Measurements from ENCODE around the gene TMEM253. TPM values are rescaled to one million over a fixed set of nuclear protein-coding genes. Genes with fewer than 3 reads are reported as not detected.

Gene TMEM253
- total RNA-seq, 1 experiment from 2014 or later: 0.24 TPM

GRCh38 chr14:21073921-21074320 is 26.9 kb upstream of the TMEM253 start:
- TF ChIP-seq CTCF (IDR thresholded peaks at IDR 0.05; ENCODE audit: unreplicated experiment): no peak
- BruUV-seq (replicated peaks): no TSS peak
- H3K4me3 Mint-ChIP-seq (ENCODE audit: low read depth, unreplicated experiment): no peak overlapping the region
- intact Hi-C loops (cut with micrococcal nuclease; ENCODE audit: unreplicated experiment): no loop called here
- peaks cover 8% of the 10 kb centered on the region for H3K4me1 Mint-ChIP-seq (ENCODE audit: low read depth, unreplicated experiment)
- H3K27me3 Mint-ChIP-seq (ENCODE audit: unreplicated experiment): peaks cover 9% of the 10 kb centered on the region
- H3K9me3 Mint-ChIP-seq (ENCODE audit: low read depth, unreplicated experiment): no peaks in the 10 kb centered on the region
- peaks cover 33% of the 10 kb centered on the region for H3K36me3 Mint-ChIP-seq (ENCODE audit: insufficient read depth, unreplicated experiment)
- DNase-seq: no peak
- CTCF ChIA-PET: no interaction called here
- no peak overlapping the region for H3K27ac Mint-ChIP-seq (ENCODE audit: unreplicated experiment)

- intact Hi-C loops (cut with micrococcal nuclease; ENCODE audit: unreplicated experiment): no loop called here
- no TSS peak for BruUV-seq (replicated peaks)
- Mint-ChIP-seq H3K4me3 (ENCODE audit: low read depth, unreplicated experiment) (no peak overlapping the region), H3K36me3 (ENCODE audit: insufficient read depth, unreplicated experiment) (peaks cover 26% of the 10 kb centered on the region), H3K27me3 (ENCODE audit: unreplicated experiment) (peaks cover 2% of the 10 kb centered on the region), H3K27ac (ENCODE audit: unreplicated experiment) (no peak overlapping the region), H3K4me1 (ENCODE audit: low read depth, unreplicated experiment) (peaks cover 8% of the 10 kb centered on the region), H3K9me3 (ENCODE audit: low read depth, unreplicated experiment) (no peaks in the 10 kb centered on the region)
- no peak for TF ChIP-seq CTCF (IDR thresholded peaks at IDR 0.05; ENCODE audit: unreplicated experiment)
- DNase-seq: no peak
- CTCF ChIA-PET: no interaction called here
Measured at GRCh38 chr14:21074398-21075272, 26.2 kb upstream of the TMEM253 start.

- Mint-ChIP-seq H3K9me3 (ENCODE audit: low read depth, unreplicated experiment) (no peaks in the 10 kb centered on the region), H3K27ac (ENCODE audit: unreplicated experiment) (no peak overlapping the region), H3K4me3 (ENCODE audit: low read depth, unreplicated experiment) (no peak overlapping the region), H3K27me3 (ENCODE audit: unreplicated experiment) (no peaks in the 10 kb centered on the region), H3K4me1 (ENCODE audit: low read depth, unreplicated experiment) (peaks cover 5% of the 10 kb centered on the region), H3K36me3 (ENCODE audit: insufficient read depth, unreplicated experiment) (peaks cover 17% of the 10 kb centered on the region)
- DNase-seq: no peak
- intact Hi-C loops (cut with micrococcal nuclease; ENCODE audit: unreplicated experiment): no loop called here
- TF ChIP-seq CTCF (IDR thresholded peaks at IDR 0.05; ENCODE audit: unreplicated experiment): no peak
- CTCF ChIA-PET: no interaction called here
- no TSS peak for BruUV-seq (replicated peaks)
Measured at GRCh38 chr14:21075719-21076437, 25.0 kb upstream of the TMEM253 start.

GRCh38 chr14:21077672-21078071 is 23.2 kb upstream of the TMEM253 start:
- Mint-ChIP-seq H3K9me3 (ENCODE audit: low read depth, unreplicated experiment) (no peaks in the 10 kb centered on the region), H3K4me1 (ENCODE audit: low read depth, unreplicated experiment) (no peaks in the 10 kb centered on the region), H3K27me3 (ENCODE audit: unreplicated experiment) (no peaks in the 10 kb centered on the region), H3K36me3 (ENCODE audit: insufficient read depth, unreplicated experiment) (peaks cover 11% of the 10 kb centered on the region), H3K27ac (ENCODE audit: unreplicated experiment) (no peak overlapping the region), H3K4me3 (ENCODE audit: low read depth, unreplicated experiment) (no peak overlapping the region)
- TF ChIP-seq CTCF (IDR thresholded peaks at IDR 0.05; ENCODE audit: unreplicated experiment): no peak
- CTCF ChIA-PET: no interaction called here
- no peak for DNase-seq
- intact Hi-C loops (cut with micrococcal nuclease; ENCODE audit: unreplicated experiment): no loop called here
- BruUV-seq (replicated peaks): no TSS peak

Data from Calu3 (cell line).